Spleen (tissue), 13 donors: ENCODE data around the gene TAS2R46. TPM values are rescaled to one million over a fixed set of nuclear protein-coding genes. Genes with fewer than 3 reads are reported as not detected.
"Not testable (repeated sequence)": the region's sequence is repeated elsewhere in the genome, so short reads cannot be mapped to it uniquely, and the experiment has no call there.

Experiments used
- DNase-seq: peaks from one replicate; pipeline ENCODE4 v3.0.0-alpha.2; 2020
- H3K27ac ChIP-seq, 8 donors: fragments of 200-600 bp; sonication (generic) in 7 of 8; 1 replicate in 4 of 8; 2 replicates in 4 of 8; pipeline versions ENCODE4 v1.5.0 to v1.8.0; 2016 to 2021; ENCODE audit warnings: inconsistent platforms in 4 of 8, mild to moderate bottlenecking in 4 of 8, moderate library complexity in 1 of 8
- H3K27me3 ChIP-seq, 7 donors: fragments of 200-600 bp; sonication (generic) in 6 of 7; replicated peaks in 1 of 7; 1 replicate in 4 of 7; 2 replicates in 3 of 7; pipeline versions ENCODE4 v1.5.0 to v1.8.0; 2016 to 2021; ENCODE audit warnings: inconsistent platforms in 3 of 7, mild to moderate bottlenecking in 1 of 7
- H3K36me3 ChIP-seq, 6 donors: fragments of 200-600 bp; sonication (generic) in 5 of 6; 1 replicate in 4 of 6; 2 replicates in 2 of 6; pipeline versions ENCODE4 v1.5.0 to v1.8.0; 2016 to 2021; ENCODE audit warnings: inconsistent platforms in 2 of 6
- H3K4me1 ChIP-seq, 6 donors: fragments of 200-600 bp; sonication (generic) in 5 of 6; 1 replicate in 3 of 6; 2 replicates in 3 of 6; pipeline versions ENCODE4 v1.5.0 to v1.8.0; 2016 to 2021; ENCODE audit warnings: inconsistent platforms in 3 of 6
- H3K4me3 ChIP-seq, 8 donors: fragments of 200-600 bp; sonication (generic) in 7 of 8; 1 replicate in 4 of 8; 2 replicates in 4 of 8; pipeline versions ENCODE4 v1.5.0 to v1.8.0; 2016 to 2021; ENCODE audit warnings: inconsistent platforms in 4 of 8, mild to moderate bottlenecking in 4 of 8, moderate library complexity in 2 of 8
- H3K9me3 ChIP-seq, 8 donors: fragments of 200-600 bp; sonication (generic) in 7 of 8; 1 replicate in 4 of 8; 2 replicates in 4 of 8; pipeline versions ENCODE4 v1.5.0 to v1.8.0; 2016 to 2021; ENCODE audit warnings: inconsistent platforms in 4 of 8
- CTCF ChIP-seq, 11 experiments: fragments of 200-600 bp in 7 of 11; fragments of 450-650 bp in 4 of 11; sonication (generic) in 4 of 11; IDR thresholded peaks in 8 of 11; conservative IDR thresholded peaks in 3 of 11; 1 replicate in 7 of 11; 2 replicates in 4 of 11; pipeline versions ENCODE4 v1.4.0 to v1.8.0; 2016 to 2021; ENCODE audit warnings: antibody characterized with exemption in 11 of 11, inconsistent platforms in 4 of 11, mild to moderate bottlenecking in 1 of 11
- POLR2A ChIP-seq, 3 donors: fragments of 450-650 bp; IDR thresholded peaks; one replicate each; pipeline ENCODE4 v1.5.1; 2017; ENCODE audit warnings: antibody characterized with exemption in 3 of 3, mild to moderate bottlenecking in 1 of 3
- POLR2AphosphoS5 ChIP-seq, 3 donors: sonication (generic); formaldehyde crosslinking; IDR thresholded peaks; one replicate each; pipeline ENCODE4 v1.5.1; 2017; ENCODE audit warnings: antibody characterized with exemption in 3 of 3
- WGBS, 5 donors: extraction: QIAGEN DNeasy Blood & Tissue Kit in 3 of 5; methylation state at CpG; one replicate each; pipeline versions ENCODE4 v1.1.5 to v1.1.7; 2013 to 2018; 5-methylcytosine and 5-hydroxymethylcytosine counted together
- intact Hi-C: fragments of 100-400 bp; cut with DNase I; formaldehyde crosslinking; loops from one replicate; pipeline ENCODE4 v1.15.0; 2023; ENCODE audit warnings: low total_unique reads
- long read RNA-seq, 2 donors: transcript quantifications; one replicate each; lab custom pipeline, GENCODE V29; 2026
- polyA plus RNA-seq, 3 donors: library from polyadenylated mRNA; stranded (reverse); fragments of 200-250 nt; gene quantifications; one replicate each; pipeline ENCODE4 v1.2.1, GENCODE V29; 2013
- total RNA-seq, 7 donors: library from RNA; depleted of rRNA in 3 of 7; stranded (reverse); fragments of >200 nt in 3 of 7; fragmentation: NEBNext Ultra II Directional in 4 of 7; extraction: Animal tissue kit (Norgen Biotek cat#: 25700) in 4 of 7; gene quantifications; one replicate each; pipeline versions ENCODE4 v1.1.0 to v1.2.1, GENCODE V29; 2016 to 2021
- donor health status: healthy with polysubstance abuse.
- donor health status: DM: no; HTN: no; CAD: no; lungs with moderate emphysema.
- donor health status: DM: no; HTN: no; CAD: no.
- donor health status: Bipolar disorder and iron deficiency.
- donor health status: healthy.
- donor health status: DM: no; HTN: no; CAD: no.
- donor health status: DM: yes; HTN: yes; CAD: no.

TAS2R46 gene
- 1 to 10 TPM; 2.9 to 8.8 (median 4.9) TPM for total RNA-seq
- not detected for polyA plus RNA-seq
- long read RNA-seq, donor 1, partial matches to known transcripts: 0 of 1 reads
- long read RNA-seq, donor 1, other reads (novel, unspliced or antisense): 0 of 1 reads
- long read RNA-seq, donor 2: 0 reads

GRCh38 chr12:11062194-11062593 is at the start of gene TAS2R46:
Gene TAS2R46 (minus strand): TSS chr12:11062294. CDS start chr12:11062294, 0 bp downstream.
- DNase-seq, H3K4me3 ChIP-seq, H3K36me3 ChIP-seq, H3K27ac ChIP-seq, intact Hi-C loops, H3K4me1 ChIP-seq, H3K27me3 ChIP-seq, H3K9me3 ChIP-seq: not testable (repeated sequence)
- 92 to 98% (median 95%) methylated on average over 1 of the region's 1 CpG for WGBS, 5 donors

- intact Hi-C loops: not testable (repeated sequence)
Observed at GRCh38 chr12:11111213-11111612, 49.1 kb upstream of the TAS2R46 start.

GRCh38 chr12:11108862-11109261 is 46.8 kb upstream of the TAS2R46 start:
- Histone ChIP-seq H3K9me3 (peaks cover 0 to 34% (median 19%) of the 10 kb centered on the region in 8 donors), H3K27me3 (no peaks in the 10 kb centered on the region), H3K4me3 (no peak overlapping the region), H3K27ac (no peak overlapping the region), H3K36me3 (peaks cover 0 to 17% (median 0%) of the 10 kb centered on the region in 6 donors), H3K4me1 (no peaks in the 10 kb centered on the region)
- intact Hi-C loops: no loop called here
- no peak for DNase-seq
- 73 to 95% (median 82%) methylated on average over 2 of the region's 2 CpGs for WGBS, 5 donors
- TF ChIP-seq CTCF (IDR thresholded peaks at IDR 0.05 in 8 of 11, conservative IDR thresholded peaks at IDR 0.05 in 3 of 11) (no peak), POLR2AphosphoS5 (IDR thresholded peaks at IDR 0.05) (no peak), POLR2A (IDR thresholded peaks at IDR 0.05) (no peak)

More at GRCh38 chr12:11111213-11111612, 49.1 kb upstream of the TAS2R46 start:
- WGBS, 5 donors: 75 to 90% (median 84%) methylated on average over 1 of the region's 1 CpG
- not testable (repeated sequence) for H3K27me3 ChIP-seq, H3K27ac ChIP-seq, H3K4me1 ChIP-seq, H3K4me3 ChIP-seq, DNase-seq
- H3K36me3 ChIP-seq: peaks cover 0 to 17% (median 0%) of the 10 kb centered on the region in 6 donors
- peaks cover 0 to 45% (median 26%) of the 10 kb centered on the region in 8 donors for H3K9me3 ChIP-seq

- WGBS, 5 donors: 91 to 95% (median 94%) methylated on average over 1 of the region's 1 CpG
- Histone ChIP-seq H3K9me3 (peaks cover 0 to 38% (median 16%) of the 10 kb centered on the region in 8 donors), H3K27me3 (no peaks in the 10 kb centered on the region), H3K27ac (no peak overlapping the region), H3K4me1 (no peaks in the 10 kb centered on the region), H3K36me3 (peaks cover 0 to 17% (median 0%) of the 10 kb centered on the region in 6 donors), H3K4me3 (no peak overlapping the region)
- TF ChIP-seq CTCF (IDR thresholded peaks at IDR 0.05 in 8 of 11, conservative IDR thresholded peaks at IDR 0.05 in 3 of 11) (no peak), POLR2A (IDR thresholded peaks at IDR 0.05) (no peak), POLR2AphosphoS5 (IDR thresholded peaks at IDR 0.05) (no peak)
- no peak for DNase-seq
- intact Hi-C loops: no loop called here
Observed at GRCh38 chr12:11107719-11108118, 45.6 kb upstream of the TAS2R46 start.

GRCh38 chr12:11106288-11106687 is 44.2 kb upstream of the TAS2R46 start:
- Histone ChIP-seq H3K4me1 (no peaks in the 10 kb centered on the region), H3K27me3 (no peaks in the 10 kb centered on the region), H3K4me3 (no peak overlapping the region), H3K27ac (no peak overlapping the region), H3K9me3 (peaks cover 0 to 31% (median 5%) of the 10 kb centered on the region in 8 donors), H3K36me3 (peaks cover 0 to 19% (median 0%) of the 10 kb centered on the region in 6 donors)
- intact Hi-C loops: no loop called here
- DNase-seq: no peak
- TF ChIP-seq POLR2AphosphoS5 (IDR thresholded peaks at IDR 0.05) (no peak), POLR2A (IDR thresholded peaks at IDR 0.05) (no peak), CTCF (IDR thresholded peaks at IDR 0.05 in 8 of 11, conservative IDR thresholded peaks at IDR 0.05 in 3 of 11) (no peak)
- 96 to 100% (median 98%) methylated on average over 2 of the region's 2 CpGs for WGBS, 5 donors
